ENCODE measurements around the gene KDM2A. TPM values are rescaled to one million over a fixed set of nuclear protein-coding genes. Genes with fewer than 3 reads are reported as not detected.

The KDM2A gene
- total RNA-seq, 1 experiment from 2014 or later = 120 TPM

GRCh38 chr11:67275606-67276409 lies 156.7 kb downstream of the KDM2A start:
- Histone ChIP-seq H3K4me1 (replicated peaks; ENCODE audit: insufficient read depth) (no peaks in the 10 kb centered on the region), H2AFZ (no peak overlapping the region), H3K9me3 (ENCODE audit: insufficient read depth, low read depth) (no peaks in the 10 kb centered on the region), H3K79me2 (ENCODE audit: low read depth) (peaks cover 64% of the 10 kb centered on the region), H3K4me2 (no peak overlapping the region), H3K4me3 (no peak overlapping the region), H3F3A (ENCODE audit: insufficient read depth, low read depth) (peaks cover 9% of the 10 kb centered on the region; the same call in 1 of the 2 replicates), H4K20me1 (ENCODE audit: insufficient read depth) (peaks cover 62% of the 10 kb centered on the region), H3K9me2 (ENCODE audit: insufficient read depth) (no peaks in the 10 kb centered on the region), H3K36me3 (ENCODE audit: low read depth) (peaks cover 8% of the 10 kb centered on the region; the same call in 1 of the 2 replicates), H3K27me3 (ENCODE audit: insufficient read depth, low read depth) (no peaks in the 10 kb centered on the region), H3K27ac (no peak overlapping the region)
- no TSS peak for BruUV-seq (replicated peaks)
- ChIA-PET CTCF (no interaction called here), POLR2A (ENCODE audit: unreplicated experiment) (no interaction called here)
- no peak for DNase-seq
- intact Hi-C loops (cut with micrococcal nuclease; ENCODE audit: unreplicated experiment) = no loop called here
- no peak for TF ChIP-seq EZH2 (IDR thresholded peaks at IDR 0.05; ENCODE audit: low read depth)
- TF ChIP-seq, protein P1, sequence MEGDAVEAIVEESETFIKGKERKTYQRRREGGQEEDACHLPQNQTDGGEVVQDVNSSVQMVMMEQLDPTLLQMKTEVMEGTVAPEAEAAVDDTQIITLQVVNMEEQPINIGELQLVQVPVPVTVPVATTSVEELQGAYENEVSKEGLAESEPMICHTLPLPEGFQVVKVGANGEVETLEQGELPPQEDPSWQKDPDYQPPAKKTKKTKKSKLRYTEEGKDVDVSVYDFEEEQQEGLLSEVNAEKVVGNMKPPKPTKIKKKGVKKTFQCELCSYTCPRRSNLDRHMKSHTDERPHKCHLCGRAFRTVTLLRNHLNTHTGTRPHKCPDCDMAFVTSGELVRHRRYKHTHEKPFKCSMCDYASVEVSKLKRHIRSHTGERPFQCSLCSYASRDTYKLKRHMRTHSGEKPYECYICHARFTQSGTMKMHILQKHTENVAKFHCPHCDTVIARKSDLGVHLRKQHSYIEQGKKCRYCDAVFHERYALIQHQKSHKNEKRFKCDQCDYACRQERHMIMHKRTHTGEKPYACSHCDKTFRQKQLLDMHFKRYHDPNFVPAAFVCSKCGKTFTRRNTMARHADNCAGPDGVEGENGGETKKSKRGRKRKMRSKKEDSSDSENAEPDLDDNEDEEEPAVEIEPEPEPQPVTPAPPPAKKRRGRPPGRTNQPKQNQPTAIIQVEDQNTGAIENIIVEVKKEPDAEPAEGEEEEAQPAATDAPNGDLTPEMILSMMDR (conservative IDR thresholded peaks at IDR 0.05) = no peak

- Histone ChIP-seq H3K4me1 (replicated peaks; ENCODE audit: insufficient read depth) (no peaks in the 10 kb centered on the region), H3K36me3 (ENCODE audit: low read depth) (peaks cover 8% of the 10 kb centered on the region; the same call in 1 of the 2 replicates), H4K20me1 (ENCODE audit: insufficient read depth) (peaks cover 52% of the 10 kb centered on the region), H2AFZ (no peak overlapping the region), H3F3A (ENCODE audit: insufficient read depth, low read depth) (peaks cover 5% of the 10 kb centered on the region; the same call in 1 of the 2 replicates), H3K9me2 (ENCODE audit: insufficient read depth) (no peaks in the 10 kb centered on the region), H3K9me3 (ENCODE audit: insufficient read depth, low read depth) (no peaks in the 10 kb centered on the region), H3K4me2 (no peak overlapping the region), H3K4me3 (no peak overlapping the region), H3K27ac (no peak overlapping the region), H3K79me2 (ENCODE audit: low read depth) (peaks cover 54% of the 10 kb centered on the region), H3K27me3 (ENCODE audit: insufficient read depth, low read depth) (no peaks in the 10 kb centered on the region)
- no peak for DNase-seq
- BruUV-seq (replicated peaks) = no TSS peak
- POLR2A ChIA-PET (ENCODE audit: unreplicated experiment) = no interaction called here
- CTCF ChIA-PET = no interaction called here
- intact Hi-C loops (cut with micrococcal nuclease; ENCODE audit: unreplicated experiment) = no loop called here
- no peak for TF ChIP-seq EZH2 (IDR thresholded peaks at IDR 0.05; ENCODE audit: low read depth)
- TF ChIP-seq, protein P1 (conservative IDR thresholded peaks at IDR 0.05) = no peak
These were observed 157.7 kb downstream of the KDM2A start for GRCh38 chr11:67276781-67277230.

DNA sequence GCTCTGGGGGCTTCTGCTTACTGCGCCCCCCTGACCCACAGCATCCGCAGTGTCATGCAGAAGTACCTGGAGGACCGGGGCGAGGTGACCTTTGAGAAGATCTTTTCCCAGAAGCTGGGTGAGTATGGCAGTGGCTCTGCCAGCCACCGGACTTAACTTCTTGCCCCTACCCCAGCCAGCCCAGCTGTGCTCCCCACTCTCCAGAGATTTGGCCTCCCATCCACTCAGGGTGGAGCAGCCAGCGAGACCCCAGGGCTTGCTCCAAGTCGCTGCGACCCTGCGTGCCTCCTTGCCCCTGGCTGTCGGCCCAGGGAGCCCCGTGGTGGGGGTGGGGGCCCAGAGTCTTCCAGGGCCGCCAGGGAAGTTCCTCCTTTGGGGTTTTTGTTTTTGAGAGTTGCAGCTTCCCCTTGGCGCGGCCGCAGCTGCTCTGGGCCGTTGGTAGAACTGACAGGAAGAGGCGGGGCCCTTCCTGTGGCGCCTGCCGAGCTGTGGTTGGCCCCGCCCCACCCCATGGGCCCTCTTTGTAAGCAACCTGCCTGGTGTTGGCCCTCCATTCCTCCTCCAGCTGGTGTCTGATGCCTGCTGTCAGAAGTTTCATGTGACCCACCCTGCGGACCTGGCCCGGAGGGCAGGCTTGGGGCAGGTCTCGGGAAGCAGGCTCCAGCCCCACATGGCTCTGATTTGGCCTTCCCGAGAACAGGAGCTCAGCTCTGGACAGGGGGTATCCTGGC lies 158.3 kb downstream of the KDM2A start:
- H3K79me2 ChIP-seq (ENCODE audit: low read depth) = peaks cover 48% of the 10 kb centered on the region
- no TSS peak for BruUV-seq (replicated peaks)
- no peak for TF ChIP-seq EZH2 (IDR thresholded peaks at IDR 0.05; ENCODE audit: low read depth)
- TF ChIP-seq, protein P1 (conservative IDR thresholded peaks at IDR 0.05) = no peak
- ChIA-PET POLR2A (ENCODE audit: unreplicated experiment) (no interaction called here), CTCF (interaction anchor here (0.6 kb wide), 1 partner anchor 443 kb away, joined by 3 read pairs; no protein-coding TSS in a partner anchor)
- H3F3A ChIP-seq (ENCODE audit: insufficient read depth, low read depth) = peaks cover 5% of the 10 kb centered on the region; the same call in 1 of the 2 replicates
- H3K4me3 ChIP-seq = no peak overlapping the region
- H3K9me2 ChIP-seq (ENCODE audit: insufficient read depth) = no peaks in the 10 kb centered on the region
- DNase-seq = no peak
- no peak overlapping the region for H2AFZ ChIP-seq
- no peak overlapping the region for H3K27ac ChIP-seq
- intact Hi-C loops (cut with micrococcal nuclease; ENCODE audit: unreplicated experiment) = no loop called here
- H3K27me3 ChIP-seq (ENCODE audit: insufficient read depth, low read depth) = no peaks in the 10 kb centered on the region
- no peaks in the 10 kb centered on the region for H3K4me1 ChIP-seq (replicated peaks; ENCODE audit: insufficient read depth)
- peaks cover 8% of the 10 kb centered on the region; the same call in 1 of the 2 replicates for H3K36me3 ChIP-seq (ENCODE audit: low read depth)
- H3K9me3 ChIP-seq (ENCODE audit: insufficient read depth, low read depth) = no peaks in the 10 kb centered on the region
- no peak overlapping the region for H3K4me2 ChIP-seq
- H4K20me1 ChIP-seq (ENCODE audit: insufficient read depth) = peaks cover 46% of the 10 kb centered on the region
